Measurements from ENCODE around the gene XYLT1. TPM values are rescaled to one million over a fixed set of nuclear protein-coding genes. Genes with fewer than 3 reads are reported as not detected.

Gene XYLT1
- total RNA-seq, 5 donors from 2014 or later (not counting 1 experiment from before 2014, with no cell fraction given): 25.8 to 70.6 (median 57.8) TPM

- no peaks in the 10 kb centered on the region for H3K36me3 ChIP-seq (ENCODE audit: control insufficient read depth in 2 of 2, extremely low read depth in 1 of 2, insufficient read depth in 1 of 2, low read length in 1 of 2)
- peaks cover 0 to 3% (median 0%) of the 10 kb centered on the region in 3 donors for H3K9me3 Mint-ChIP-seq
- H3K27ac ChIP-seq (ENCODE audit: low read length): peak overlapping the region; percentile 94
- no peak for DNase-seq
- peaks cover 98 to 100% (median 99%) of the 10 kb centered on the region in 3 donors for H3K4me1 Mint-ChIP-seq
- ChIA-PET CTCF (interaction anchor here in 1 of 2 donors (0.6 kb wide), 1 partner anchor 31 kb away, joined by 5 read pairs; no protein-coding TSS in a partner anchor), POLR2A (interaction anchor here in 1 of 2 donors (0.7 kb wide), 1 partner anchor 83 kb away, joined by 13 read pairs; no protein-coding TSS in a partner anchor)
- ATAC-seq (replicated peaks in 1 of 4): no peak
- peaks cover 80 to 95% of the 10 kb centered on the region in 2 experiments for H3K4me1 ChIP-seq (ENCODE audit: control insufficient read depth in 1 of 2, extremely low read depth in 1 of 2, insufficient read depth in 2 of 2, low read length in 2 of 2)
- H3K4me3 ChIP-seq (ENCODE audit: control insufficient read depth in 1 of 2, extremely low read depth in 1 of 2, low read length in 1 of 2): no peak overlapping the region
- no peaks in the 10 kb centered on the region for H3K36me3 Mint-ChIP-seq
- peak overlapping the region in 1 of 3 donors; percentile 88 for H3K4me3 Mint-ChIP-seq
- no peaks in the 10 kb centered on the region for H3K27me3 ChIP-seq (replicated peaks in 1 of 2; ENCODE audit: control insufficient read depth in 2 of 2, extremely low read depth in 1 of 2, insufficient read depth in 2 of 2, low read length in 1 of 2)
- peak overlapping the region; percentile 98 to 100 for H3K27ac Mint-ChIP-seq
- 100% methylated on average over 3 of the region's 8 CpGs for WGBS (ENCODE audit: insufficient coverage)
- no peaks in the 10 kb centered on the region for H3K27me3 Mint-ChIP-seq
- H3K9me3 ChIP-seq: no peaks in the 10 kb centered on the region
These were observed 104.3 kb downstream of the XYLT1 start for GRCh38 chr16:17366299-17366961.

- CTCF ChIA-PET: interaction anchor here in 1 of 2 donors (0.6 kb wide), 2 partner anchors 32 to 75 kb away, joined by 3 to 5 read pairs; no protein-coding TSS in a partner anchor
- WGBS (ENCODE audit: insufficient coverage): no CpG with 5 or more reads among the region's 3 CpGs
- Mint-ChIP-seq H3K4me3 (peak overlapping the region in 2 of 3 donors; percentile 10 to 88), H3K27me3 (no peaks in the 10 kb centered on the region), H3K36me3 (no peaks in the 10 kb centered on the region), H3K27ac (peak overlapping the region; percentile 98 to 100), H3K4me1 (peaks cover 98 to 100% (median 99%) of the 10 kb centered on the region in 3 donors), H3K9me3 (peaks cover 0 to 3% (median 0%) of the 10 kb centered on the region in 3 donors)
- Histone ChIP-seq H3K36me3 (ENCODE audit: control insufficient read depth in 2 of 2, extremely low read depth in 1 of 2, insufficient read depth in 1 of 2, low read length in 1 of 2) (no peaks in the 10 kb centered on the region), H3K27me3 (replicated peaks in 1 of 2; ENCODE audit: control insufficient read depth in 2 of 2, extremely low read depth in 1 of 2, insufficient read depth in 2 of 2, low read length in 1 of 2) (no peaks in the 10 kb centered on the region), H3K4me1 (ENCODE audit: control insufficient read depth in 1 of 2, extremely low read depth in 1 of 2, insufficient read depth in 2 of 2, low read length in 2 of 2) (peaks cover 80 to 95% of the 10 kb centered on the region in 2 experiments), H3K4me3 (ENCODE audit: control insufficient read depth in 1 of 2, extremely low read depth in 1 of 2, low read length in 1 of 2) (no peak overlapping the region), H3K27ac (ENCODE audit: low read length) (peak overlapping the region; percentile 94), H3K9me3 (no peaks in the 10 kb centered on the region)
- DNase-seq: no peak
- ATAC-seq (replicated peaks in 1 of 4): no peak
- POLR2A ChIA-PET: interaction anchor here in 1 of 2 donors (0.7 kb wide), 1 partner anchor 84 kb away, joined by 13 read pairs; no protein-coding TSS in a partner anchor
These were observed 105.0 kb downstream of the XYLT1 start for GRCh38 chr16:17365591-17366298.

GRCh38 chr16:17365211-17365541, 105.6 kb downstream of the XYLT1 start:
- peak overlapping the region; percentile 94 for H3K27ac ChIP-seq (ENCODE audit: low read length)
- H3K36me3 ChIP-seq (ENCODE audit: control insufficient read depth in 2 of 2, extremely low read depth in 1 of 2, insufficient read depth in 1 of 2, low read length in 1 of 2): no peaks in the 10 kb centered on the region
- no peaks in the 10 kb centered on the region for H3K27me3 ChIP-seq (replicated peaks in 1 of 2; ENCODE audit: control insufficient read depth in 2 of 2, extremely low read depth in 1 of 2, insufficient read depth in 2 of 2, low read length in 1 of 2)
- ATAC-seq (replicated peaks in 1 of 4) (no peak), DNase-seq (no peak)
- H3K4me3 ChIP-seq (ENCODE audit: control insufficient read depth in 1 of 2, extremely low read depth in 1 of 2, low read length in 1 of 2): no peak overlapping the region
- no peaks in the 10 kb centered on the region for H3K9me3 ChIP-seq
- Mint-ChIP-seq H3K36me3 (no peaks in the 10 kb centered on the region), H3K27ac (peak overlapping the region; percentile 98 to 100), H3K9me3 (peaks cover 0 to 3% (median 0%) of the 10 kb centered on the region in 3 donors), H3K27me3 (no peaks in the 10 kb centered on the region), H3K4me3 (peak overlapping the region in 2 of 3 donors; percentile 10 to 88), H3K4me1 (peaks cover 98 to 100% (median 99%) of the 10 kb centered on the region in 3 donors)
- ChIA-PET POLR2A (no interaction called here), CTCF (no interaction called here)
- no CpG with 5 or more reads among the region's 4 CpGs for WGBS (ENCODE audit: insufficient coverage)
- H3K4me1 ChIP-seq (ENCODE audit: control insufficient read depth in 1 of 2, extremely low read depth in 1 of 2, insufficient read depth in 2 of 2, low read length in 2 of 2): peaks cover 76 to 95% of the 10 kb centered on the region in 2 experiments

GRCh38 chr16:17364319-17365210, 106.2 kb downstream of the XYLT1 start:
- Mint-ChIP-seq H3K9me3 (peaks cover 0 to 3% (median 0%) of the 10 kb centered on the region in 3 donors), H3K36me3 (no peaks in the 10 kb centered on the region), H3K27me3 (no peaks in the 10 kb centered on the region), H3K4me3 (peak overlapping the region; percentile 61 to 88 (median 68)), H3K4me1 (peaks cover 98 to 100% (median 99%) of the 10 kb centered on the region in 3 donors), H3K27ac (peak overlapping the region; percentile 98 to 100)
- 40% methylated on average over 13 of the region's 18 CpGs for WGBS (ENCODE audit: insufficient coverage)
- Histone ChIP-seq H3K27ac (ENCODE audit: low read length) (peak overlapping the region; percentile 98), H3K4me3 (ENCODE audit: control insufficient read depth in 1 of 2, extremely low read depth in 1 of 2, low read length in 1 of 2) (peak overlapping the region; percentile 8 to 26), H3K9me3 (no peaks in the 10 kb centered on the region), H3K36me3 (ENCODE audit: control insufficient read depth in 2 of 2, extremely low read depth in 1 of 2, insufficient read depth in 1 of 2, low read length in 1 of 2) (no peaks in the 10 kb centered on the region), H3K4me1 (ENCODE audit: control insufficient read depth in 1 of 2, extremely low read depth in 1 of 2, insufficient read depth in 2 of 2, low read length in 2 of 2) (peaks cover 78 to 95% of the 10 kb centered on the region in 2 experiments), H3K27me3 (replicated peaks in 1 of 2; ENCODE audit: control insufficient read depth in 2 of 2, extremely low read depth in 1 of 2, insufficient read depth in 2 of 2, low read length in 1 of 2) (no peaks in the 10 kb centered on the region)
- ATAC-seq (replicated peaks in 1 of 4) (peak; percentile 84 to 90 (median 84)), DNase-seq (peak in 33 of 35 experiments; percentile 37 to 90 (median 69))
- ChIA-PET CTCF (interaction anchor here in 1 of 2 donors (1.1 to 1.4 kb wide), 3 partner anchors 32 to 215 kb away, joined by 3 to 11 read pairs (median 3); no protein-coding TSS in a partner anchor), POLR2A (interaction anchor here (0.6 to 1.0 kb wide), 9 partner anchors 18 to 103 kb away, joined by 3 to 6 read pairs (median 4); no protein-coding TSS in a partner anchor)

- Histone ChIP-seq H3K27ac (ENCODE audit: low read length) (peak overlapping the region; percentile 98), H3K27me3 (replicated peaks in 1 of 2; ENCODE audit: control insufficient read depth in 2 of 2, extremely low read depth in 1 of 2, insufficient read depth in 2 of 2, low read length in 1 of 2) (no peaks in the 10 kb centered on the region), H3K4me1 (ENCODE audit: control insufficient read depth in 1 of 2, extremely low read depth in 1 of 2, insufficient read depth in 2 of 2, low read length in 2 of 2) (peaks cover 81 to 95% of the 10 kb centered on the region in 2 experiments), H3K36me3 (ENCODE audit: control insufficient read depth in 2 of 2, extremely low read depth in 1 of 2, insufficient read depth in 1 of 2, low read length in 1 of 2) (no peaks in the 10 kb centered on the region), H3K9me3 (no peaks in the 10 kb centered on the region), H3K4me3 (ENCODE audit: control insufficient read depth in 1 of 2, extremely low read depth in 1 of 2, low read length in 1 of 2) (no peak overlapping the region)
- H3K4me1 Mint-ChIP-seq: peaks cover 98 to 100% (median 100%) of the 10 kb centered on the region in 3 donors
- no peaks in the 10 kb centered on the region for H3K36me3 Mint-ChIP-seq
- no peak for ATAC-seq (replicated peaks in 1 of 4)
- no peaks in the 10 kb centered on the region for H3K27me3 Mint-ChIP-seq
- peak overlapping the region; percentile 98 to 100 for H3K27ac Mint-ChIP-seq
- POLR2A ChIA-PET: no interaction called here
- CTCF ChIA-PET: interaction anchor here in 1 of 2 donors (1.0 kb wide), 1 partner anchor 54 kb away, joined by 3 read pairs; no protein-coding TSS in a partner anchor
- peak overlapping the region in 1 of 3 donors; percentile 88 for H3K4me3 Mint-ChIP-seq
- DNase-seq: no peak
- H3K9me3 Mint-ChIP-seq: peaks cover 0 to 3% (median 0%) of the 10 kb centered on the region in 3 donors
- WGBS (ENCODE audit: insufficient coverage): 88% methylated on average over 1 of the region's 4 CpGs
These were observed 107.8 kb downstream of the XYLT1 start for GRCh38 chr16:17362946-17363345.

Data from T-cell (primary cell).